Neural crest cell (in vitro differentiated cells): ENCODE data around the gene SLC28A2. TPM values are rescaled to one million over a fixed set of nuclear protein-coding genes. Genes with fewer than 3 reads are reported as not detected.

Experiments
- DNase-seq: peaks from one replicate; pipeline ENCODE4 v3.0.0; 2021; ENCODE audit warnings: low read depth, mixed read lengths, low spot score
- H3K27ac Mint-ChIP-seq: one replicate; pipeline ENCODE4 v1.8.0; 2021; ENCODE audit warnings: mild to moderate bottlenecking, mixed read lengths; ENCODE audit not compliant: unreplicated experiment
- H3K27me3 Mint-ChIP-seq: 2 replicates; pipeline ENCODE4 v1.8.0; 2021; ENCODE audit warnings: low read depth, mild to moderate bottlenecking, mixed read lengths
- H3K36me3 Mint-ChIP-seq: 2 replicates; pipeline ENCODE4 v1.8.0; 2021; ENCODE audit warnings: low read depth, mild to moderate bottlenecking, mixed read lengths
- H3K4me1 Mint-ChIP-seq: 2 replicates; pipeline ENCODE4 v1.8.0; 2021; ENCODE audit warnings: mixed read lengths
- H3K4me3 Mint-ChIP-seq: one replicate; pipeline ENCODE4 v1.8.0; 2021; ENCODE audit warnings: mild to moderate bottlenecking, mixed read lengths
- H3K9me3 Mint-ChIP-seq: 2 replicates; pipeline ENCODE4 v1.8.0; 2021; ENCODE audit warnings: mixed read lengths
- CTCF ChIP-seq: fragments of 200-600 bp; sonication (generic); conservative IDR thresholded peaks from 2 replicates; pipeline ENCODE4 v1.5.0; 2021; ENCODE audit warnings: antibody characterized with exemption, mild to moderate bottlenecking
- long read RNA-seq: library from polyadenylated mRNA; unstranded; transcript quantifications from one replicate; pipeline ENCODE4 v2.0.0, GENCODE V29; 2020
- total RNA-seq: library from RNA; stranded (reverse); gene quantifications from 2 replicates; pipeline ENCODE4 v1.2.1, GENCODE V29; 2021

Gene SLC28A2
- total RNA-seq: not detected in 2 replicates
- long read RNA-seq: 0 reads

GRCh38 chr15:45251888-45252287 is at the start of gene SLC28A2:
Gene SLC28A2, plus strand, starts transcription at chr15:45252234. Its CDS starts 982 bp downstream, at chr15:45253216.
- Mint-ChIP-seq H3K36me3 (no peaks in the 10 kb centered on the region), H3K9me3 (no peaks in the 10 kb centered on the region), H3K4me1 (no peaks in the 10 kb centered on the region), H3K27me3 (no peaks in the 10 kb centered on the region), H3K27ac (no peak within 1 kb of the TSS), H3K4me3 (no peak within 1 kb of the TSS)
- TF ChIP-seq CTCF: no peak
- DNase-seq: no peak

- no peak for DNase-seq
- H3K27me3 Mint-ChIP-seq: peaks cover 38% of the 10 kb centered on the region
- peaks cover 6% of the 10 kb centered on the region for H3K36me3 Mint-ChIP-seq
- no peak overlapping the region for H3K27ac Mint-ChIP-seq
- H3K4me3 Mint-ChIP-seq: peak overlapping the region; percentile 45
- H3K4me1 Mint-ChIP-seq: peaks cover 14% of the 10 kb centered on the region
- no peak for TF ChIP-seq CTCF
- peaks cover 2% of the 10 kb centered on the region for H3K9me3 Mint-ChIP-seq
Measured at GRCh38 chr15:45203182-45203581, 48.9 kb upstream of the SLC28A2 start.

- Mint-ChIP-seq H3K4me3 (peak overlapping the region; percentile 63), H3K9me3 (no peaks in the 10 kb centered on the region), H3K27ac (no peak overlapping the region), H3K27me3 (peaks cover 30% of the 10 kb centered on the region), H3K36me3 (no peaks in the 10 kb centered on the region), H3K4me1 (no peaks in the 10 kb centered on the region)
- peak; percentile 71 for DNase-seq
- TF ChIP-seq CTCF: peak; percentile 91
Measured at GRCh38 chr15:45205192-45205591, 46.8 kb upstream of the SLC28A2 start.

- peaks cover 18% of the 10 kb centered on the region for H3K27me3 Mint-ChIP-seq
- no peak for DNase-seq
- no peaks in the 10 kb centered on the region for H3K4me1 Mint-ChIP-seq
- H3K27ac Mint-ChIP-seq: no peak overlapping the region
- no peaks in the 10 kb centered on the region for H3K36me3 Mint-ChIP-seq
- no peaks in the 10 kb centered on the region for H3K9me3 Mint-ChIP-seq
- TF ChIP-seq CTCF: no peak
- H3K4me3 Mint-ChIP-seq: no peak overlapping the region
Measured at GRCh38 chr15:45212493-45212892, 39.5 kb upstream of the SLC28A2 start.

GRCh38 chr15:45221053-45221599 is 30.9 kb upstream of the SLC28A2 start:
- Mint-ChIP-seq H3K27ac (no peak overlapping the region), H3K4me3 (no peak overlapping the region), H3K27me3 (peaks cover 29% of the 10 kb centered on the region), H3K9me3 (no peaks in the 10 kb centered on the region), H3K36me3 (no peaks in the 10 kb centered on the region), H3K4me1 (no peaks in the 10 kb centered on the region)
- DNase-seq: no peak
- TF ChIP-seq CTCF: no peak

GRCh38 chr15:45221967-45222366 is 30.1 kb upstream of the SLC28A2 start:
- Mint-ChIP-seq H3K9me3 (no peaks in the 10 kb centered on the region), H3K36me3 (no peaks in the 10 kb centered on the region), H3K4me3 (no peak overlapping the region), H3K27me3 (peaks cover 29% of the 10 kb centered on the region), H3K27ac (no peak overlapping the region), H3K4me1 (no peaks in the 10 kb centered on the region)
- TF ChIP-seq CTCF: no peak
- DNase-seq: no peak
